GM12878 (cell line): ENCODE data around the gene RAB6B.

Source experiments
- BHLHE40 ChIP-seq, 2 experiments: fragments of 450-650 bp in 1 of 2; IDR thresholded peaks; 2 replicates each; pipeline ENCODE4 v1.6.1; 2011 to 2017; ENCODE audit warnings: low read depth in 2 of 2, borderline replicate concordance in 1 of 2, improper control_type of control experiment in 1 of 2, low read length in 1 of 2, mild to moderate bottlenecking in 1 of 2
- CHD2 ChIP-seq: IDR thresholded peaks from 2 replicates; pipeline ENCODE4 v1.6.1; 2011; ENCODE audit warnings: low read depth, low read length, improper control_type of control experiment, borderline replicate concordance
- CTCF ChIP-seq, 3 experiments: IDR thresholded peaks in 2 of 3; conservative IDR thresholded peaks in 1 of 3; 2 replicates each; pipeline ENCODE4 v1.5.1; 2011; ENCODE audit warnings: low read depth in 3 of 3, low read length in 3 of 3, mild to moderate bottlenecking in 3 of 3, control low read depth in 2 of 3, moderate library complexity in 2 of 3, inconsistent platforms in 1 of 3, mixed read lengths in 1 of 3; ENCODE audit not compliant: control insufficient read depth in 2 of 3, insufficient read depth in 1 of 3; ENCODE audit errors: extremely low read depth in 1 of 3
- EP300 ChIP-seq, 2 experiments: fragments of 150-350 bp in 1 of 2; IDR thresholded peaks; 2 replicates each; pipeline ENCODE4 v1.6.1; 2011 to 2012; ENCODE audit warnings: low read depth in 2 of 2, low read length in 2 of 2, borderline replicate concordance in 1 of 2, improper control_type of control experiment in 1 of 2, inconsistent platforms in 1 of 2; ENCODE audit not compliant: control insufficient read depth in 1 of 2
- HDAC2 ChIP-seq: fragments of 200-600 bp; sonication (generic); IDR thresholded peaks from 2 replicates; pipeline ENCODE4 v1.6.1; 2017
- JUNB ChIP-seq: IDR thresholded peaks from 2 replicates; pipeline ENCODE4 v1.6.1; 2016; ENCODE audit warnings: antibody characterized with exemption, mild to moderate bottlenecking
- POLR2A ChIP-seq: IDR thresholded peaks from 2 replicates; pipeline ENCODE4 v1.6.1; 2011; ENCODE audit warnings: low read depth, mild to moderate bottlenecking, low read length
- SMARCA5 ChIP-seq: fragments of 450-650 bp; IDR thresholded peaks from 2 replicates; pipeline ENCODE4 v1.6.1; 2017; ENCODE audit warnings: mild to moderate bottlenecking
- TARDBP ChIP-seq: IDR thresholded peaks from 2 replicates; pipeline ENCODE4 v1.6.1; 2016; ENCODE audit warnings: borderline replicate concordance
- USF1 ChIP-seq: IDR thresholded peaks from 2 replicates; pipeline ENCODE4 v1.6.1; 2011; ENCODE audit warnings: borderline replicate concordance, low read depth, mild to moderate bottlenecking, moderate library complexity, mixed read lengths, low read length; ENCODE audit not compliant: insufficient read depth; ENCODE audit errors: extremely low read length
- USF2 ChIP-seq: IDR thresholded peaks from 2 replicates; pipeline ENCODE4 v1.6.1; 2011; ENCODE audit warnings: low read depth, low read length, improper control_type of control experiment, borderline replicate concordance
- ZNF274 ChIP-seq: IDR thresholded peaks from one replicate; pipeline ENCODE4 v1.8.0; 2011; ENCODE audit not compliant: insufficient read length, insufficient read depth
- ZZZ3 ChIP-seq: IDR thresholded peaks from 2 replicates; pipeline ENCODE4 v1.6.1; 2011; ENCODE audit warnings: low read depth; ENCODE audit not compliant: control insufficient read depth, insufficient read length

GRCh38 chr3:133857767-133858166 lies 37.9 kb downstream of the RAB6B start:
- TF ChIP-seq BHLHE40 (IDR thresholded peaks at IDR 0.05; ENCODE audit: borderline replicate concordance in 1 of 2, low read depth in 2 of 2, low read length in 1 of 2) = no peak
- TF ChIP-seq CHD2 = no peak
- no peak for TF ChIP-seq HDAC2
- TF ChIP-seq EP300 (IDR thresholded peaks at IDR 0.05; ENCODE audit: borderline replicate concordance in 1 of 2, control insufficient read depth in 1 of 2, low read depth in 2 of 2, low read length in 2 of 2) = no peak
- no peak for TF ChIP-seq SMARCA5
- no peak for TF ChIP-seq USF1
- TF ChIP-seq CTCF (IDR thresholded peaks at IDR 0.05 in 2 of 3, conservative IDR thresholded peaks at IDR 0.05 in 1 of 3; ENCODE audit: control insufficient read depth in 2 of 3, extremely low read depth in 1 of 3, insufficient read depth in 1 of 3, low read depth in 3 of 3, low read length in 3 of 3) = no peak
- TF ChIP-seq ZNF274 = no peak
- TF ChIP-seq ZZZ3 = no peak
- no peak for TF ChIP-seq POLR2A
- TF ChIP-seq USF2 = no peak
- TF ChIP-seq JUNB = no peak
- no peak for TF ChIP-seq TARDBP
